Stimulated activated CD4-positive, alpha-beta T cell treated with anti-CD3 and anti-CD28 coated beads, Interleukin-1b, Interleukin-23, amount 100 ng/mL, for 24 hours (primary cell): ENCODE data around the gene AREG.
"Not testable (repeated sequence)": the region's sequence is repeated elsewhere in the genome, so short reads cannot be mapped to it uniquely, and the experiment has no call there.

Experiments used
- DNase-seq, 4 experiments: peaks; one replicate each; pipeline ENCODE4 v3.0.0-alpha.2; 2020; ENCODE audit warnings: low read depth in 4 of 4, low spot score in 1 of 4

The AREG gene

GRCh38 chr4:74444891-74445642 lies at the start of gene AREG:
Gene AREG (plus strand): TSS chr4:74445136. CDS start chr4:74445346, 210 bp downstream.
- peak; percentile 64 to 78 (median 70) for DNase-seq

DNA sequence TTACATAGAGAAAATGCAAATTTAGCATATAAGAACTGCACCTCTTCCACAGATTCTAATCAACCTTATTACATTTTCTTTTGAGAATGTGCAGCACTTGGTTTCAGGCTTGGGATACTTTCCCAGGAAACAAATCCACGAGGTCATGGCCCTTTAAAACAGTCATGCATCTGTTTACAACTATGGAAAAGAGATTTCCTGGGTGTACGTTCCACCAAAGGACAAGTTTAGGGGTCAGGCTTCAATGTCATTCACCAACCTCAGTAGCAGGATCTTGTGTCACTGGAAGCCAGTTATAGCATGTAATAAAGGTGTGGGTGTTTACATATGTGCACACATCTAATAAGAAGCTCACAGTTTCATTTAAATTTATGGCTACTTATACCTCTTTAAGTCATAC lies 49.3 kb upstream of the AREG start:
- DNase-seq = no peak

GRCh38 chr4:74397748-74398426 lies 47.0 kb upstream of the AREG start:
- DNase-seq = no peak

GRCh38 chr4:74398894-74399589 lies 45.9 kb upstream of the AREG start:
- not testable (repeated sequence) for DNase-seq

DNA sequence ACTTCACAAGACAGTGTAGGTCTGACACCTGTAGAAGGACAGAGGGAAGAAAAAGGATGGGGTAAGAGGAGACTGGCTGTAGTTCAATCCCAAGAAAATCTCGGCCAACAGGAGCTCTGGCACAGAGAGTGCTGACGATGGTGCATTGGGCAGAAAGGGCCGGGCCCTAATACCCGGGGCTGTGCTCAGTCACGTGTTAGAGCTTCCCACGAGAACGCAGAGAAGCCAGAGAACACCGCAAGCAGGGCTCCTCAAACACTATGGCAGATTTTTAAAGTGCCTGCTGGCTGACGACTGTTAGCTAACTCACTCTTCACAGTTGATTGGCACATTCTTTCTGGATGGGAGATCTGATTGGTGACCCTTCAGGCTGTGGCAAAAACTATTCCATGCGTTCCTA lies 44.5 kb upstream of the AREG start:
- no peak for DNase-seq

- no peak for DNase-seq
These were observed 42.1 kb upstream of the AREG start for GRCh38 chr4:74402692-74403456.

- DNase-seq = no peak
These were observed 37.0 kb upstream of the AREG start for GRCh38 chr4:74407891-74408290.

DNA sequence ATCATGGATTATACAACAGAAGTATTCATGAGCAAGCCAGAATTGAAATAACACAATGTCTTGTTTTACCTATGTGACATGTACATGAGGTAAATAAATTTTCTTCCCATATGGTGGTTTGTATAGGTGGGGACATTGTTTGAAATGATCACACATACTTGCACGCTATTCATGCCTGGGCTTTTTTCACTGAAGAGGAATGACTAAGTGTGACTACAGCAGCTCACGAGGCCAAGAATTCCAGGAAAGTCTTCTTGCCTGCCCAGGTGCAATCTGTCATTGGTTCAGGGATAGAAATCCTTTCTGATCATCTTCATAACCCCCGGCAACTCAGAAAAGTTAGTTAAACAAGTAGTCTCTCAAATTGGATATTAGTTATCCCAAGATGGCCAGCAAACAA lies 36.3 kb upstream of the AREG start:
- DNase-seq = no peak

- DNase-seq = no peak
These were observed 34.7 kb upstream of the AREG start for GRCh38 chr4:74410272-74410671.

DNA sequence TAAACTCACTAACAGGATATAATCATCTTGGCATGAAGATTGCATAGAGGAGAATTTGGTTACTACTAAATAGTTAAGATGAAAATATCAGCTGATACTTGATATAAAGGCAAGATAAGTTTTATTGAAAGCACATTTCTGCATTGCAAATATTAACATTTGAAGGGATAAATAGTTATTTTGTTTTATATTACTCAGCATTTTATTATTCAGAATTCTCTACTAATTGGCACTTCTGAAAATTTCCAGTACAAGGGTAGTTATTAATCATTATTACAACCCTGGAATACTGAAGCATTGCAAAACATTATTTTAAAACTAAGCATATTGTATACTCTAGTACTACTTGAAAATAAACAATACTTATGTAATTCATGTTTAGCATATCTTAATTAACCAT lies 32.7 kb upstream of the AREG start:
- DNase-seq = no peak

GRCh38 chr4:74413265-74413664 lies 31.7 kb upstream of the AREG start:
- no peak for DNase-seq

DNA sequence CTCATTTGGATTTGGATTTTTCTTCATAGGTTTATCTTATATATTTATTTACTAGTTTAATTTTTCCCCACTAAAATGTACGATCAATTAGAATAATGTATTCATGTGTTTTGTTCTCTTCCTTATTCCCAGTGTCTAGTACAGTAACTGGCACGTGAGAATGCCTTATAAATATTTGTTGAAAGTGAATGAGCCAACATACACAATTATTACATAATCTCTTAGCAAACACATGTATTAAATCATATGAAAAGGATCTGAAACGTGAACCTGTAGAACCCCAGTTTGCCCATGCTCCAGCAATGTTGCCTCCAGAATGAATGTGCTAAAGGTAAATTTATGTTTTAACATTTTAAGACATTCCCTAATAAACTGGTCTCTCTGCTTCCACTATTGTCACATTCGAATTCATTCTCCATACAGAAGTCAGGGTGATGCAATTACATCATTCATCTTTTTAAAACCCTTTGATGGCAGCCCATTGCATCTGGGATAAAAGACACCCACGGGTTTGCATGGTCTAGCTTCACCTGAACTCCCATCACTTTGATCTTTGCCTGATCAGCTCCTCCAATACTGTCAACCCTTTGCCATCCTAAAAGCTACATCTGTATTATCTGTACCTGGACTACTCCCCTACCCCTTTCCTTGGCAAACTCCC lies 30.7 kb upstream of the AREG start:
- DNase-seq = no peak

DNA sequence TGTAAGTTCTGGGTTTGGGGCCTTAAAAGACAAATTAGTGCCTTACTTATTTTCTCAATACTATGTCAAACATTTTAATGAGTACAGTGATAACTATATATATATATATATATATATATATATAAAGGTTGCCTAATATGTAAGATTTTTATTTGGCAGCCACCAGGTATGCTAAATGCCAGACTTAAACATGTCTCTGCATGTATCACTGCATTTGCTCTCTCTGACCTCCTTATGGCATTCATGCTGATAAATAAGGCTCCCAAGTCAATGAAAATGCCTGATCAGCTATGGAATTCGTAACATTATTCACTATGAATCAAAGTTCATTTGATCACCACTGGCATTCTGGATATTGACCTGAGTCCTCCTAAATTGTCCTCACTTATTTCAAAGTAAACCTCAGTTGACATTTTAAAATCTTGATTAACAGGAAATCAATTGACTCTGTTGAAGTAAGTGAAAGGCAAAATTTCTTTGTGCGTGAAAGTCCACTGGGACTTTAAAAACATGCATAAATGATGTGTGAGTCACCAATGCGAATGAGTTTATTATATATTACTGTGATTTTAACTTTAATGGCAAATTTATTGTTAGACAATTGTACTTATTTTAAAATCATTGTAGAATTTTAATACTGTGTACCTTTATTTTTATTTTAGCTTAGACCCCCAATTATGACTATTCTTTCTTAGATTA lies 29.2 kb upstream of the AREG start:
- no peak for DNase-seq

DNA sequence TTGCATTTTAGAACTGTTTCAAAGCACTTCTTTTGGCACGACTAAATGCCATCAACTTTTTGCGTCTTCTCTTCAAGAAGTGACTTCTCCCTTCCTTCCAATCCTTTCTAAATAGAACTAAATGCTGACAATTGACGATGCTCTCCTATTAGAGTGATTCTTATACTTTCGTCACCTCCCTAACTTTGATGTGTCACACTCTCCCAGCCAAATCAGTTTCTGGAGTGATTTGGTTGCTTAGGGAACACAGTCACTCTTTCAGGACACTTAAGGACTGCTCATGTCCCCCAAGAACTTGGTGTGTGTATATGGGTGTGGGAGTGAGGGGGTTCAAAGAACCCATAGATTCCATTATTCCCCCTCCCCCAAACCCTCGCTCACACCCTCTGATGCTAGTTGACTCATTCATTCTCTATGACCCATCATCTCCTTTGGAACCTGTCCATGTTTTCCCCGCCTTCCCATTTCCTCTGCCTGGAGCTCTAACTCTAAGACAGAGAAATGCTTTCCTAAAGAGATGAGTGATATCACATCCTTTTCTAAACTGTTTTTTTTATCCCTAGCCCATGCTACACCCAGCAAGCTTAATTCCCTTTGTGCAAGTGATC lies 26.8 kb upstream of the AREG start:
- no peak for DNase-seq

- no peak for DNase-seq
These were observed 24.1 kb upstream of the AREG start for GRCh38 chr4:74420863-74421262.

GRCh38 chr4:74423104-74423503 lies 21.8 kb upstream of the AREG start:
- DNase-seq = no peak

DNA sequence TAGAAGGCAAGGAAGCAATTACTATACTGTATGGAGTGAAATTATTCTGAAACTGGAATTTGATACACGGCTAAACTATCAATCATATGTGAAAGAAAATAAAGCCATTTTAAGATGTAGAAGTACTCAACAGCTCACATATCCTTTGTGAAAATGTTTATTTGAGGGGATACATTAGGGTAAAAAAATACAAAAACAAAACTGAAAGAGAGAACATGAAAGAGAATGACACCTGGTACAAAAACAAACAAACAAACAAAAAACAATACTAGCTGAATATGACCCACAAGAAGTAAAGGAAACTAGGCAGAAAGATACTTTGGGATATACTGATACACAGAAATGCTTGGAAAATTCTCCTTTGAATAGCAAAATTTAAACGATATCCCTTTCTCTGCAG lies 20.8 kb upstream of the AREG start:
- no peak for DNase-seq

DNA sequence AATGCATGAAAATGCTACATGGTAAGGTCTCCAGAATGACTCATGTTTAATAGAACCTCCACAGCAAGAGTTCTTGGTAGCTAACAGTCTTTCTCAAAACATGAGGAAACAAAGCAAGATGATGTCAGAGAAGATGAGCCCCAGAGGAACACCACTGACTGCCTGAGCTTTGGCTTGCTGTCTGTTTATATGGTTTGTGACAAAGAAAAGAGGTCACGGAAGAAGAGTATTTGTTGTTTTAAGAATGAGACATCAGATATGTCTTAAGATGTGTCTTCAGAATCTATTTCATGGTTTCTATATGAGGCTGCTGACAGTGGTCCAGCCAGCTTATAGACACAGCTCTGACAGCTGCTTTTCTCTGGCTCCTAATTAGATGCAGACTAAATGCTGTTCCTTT lies 18.8 kb upstream of the AREG start:
- DNase-seq = no peak

DNA sequence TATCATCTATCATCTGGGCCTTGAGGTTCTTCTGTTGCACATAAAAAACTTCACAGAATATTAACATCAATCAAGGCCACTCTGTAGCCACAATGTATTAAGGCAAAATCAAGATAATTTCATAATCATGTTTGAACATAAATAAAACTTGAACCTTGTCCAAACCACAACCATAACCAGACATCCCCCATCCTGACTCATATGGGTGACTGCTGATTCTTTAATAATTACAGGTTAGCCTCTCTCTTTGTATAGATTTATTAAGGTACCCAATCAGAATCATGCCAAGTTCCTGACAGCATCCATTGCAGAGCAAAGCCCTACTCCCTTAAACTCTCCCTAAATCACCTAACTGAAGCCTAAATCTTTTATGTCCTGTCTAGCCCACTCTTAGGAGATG lies 16.7 kb upstream of the AREG start:
- DNase-seq = no peak
